Measurements from ENCODE around the gene SURF6.
"Not testable (repeated sequence)": the region's sequence is repeated elsewhere in the genome, so short reads cannot be mapped to it uniquely, and the experiment has no call there.

SURF6 gene

GRCh38 chr9:133347985-133348717, 12.2 kb upstream of the SURF6 start, which contains the start of the genes MED22 and RPL7A:
MED22 (minus strand) TSS chr9:133348131; CDS start chr9:133346662, 1,469 bp downstream.
RPL7A (plus strand) TSS chr9:133348218; CDS start chr9:133348244, 26 bp downstream.
- DNase-seq (ENCODE audit: low read depth in 2 of 2), result peak; percentile 74 to 87

DNA sequence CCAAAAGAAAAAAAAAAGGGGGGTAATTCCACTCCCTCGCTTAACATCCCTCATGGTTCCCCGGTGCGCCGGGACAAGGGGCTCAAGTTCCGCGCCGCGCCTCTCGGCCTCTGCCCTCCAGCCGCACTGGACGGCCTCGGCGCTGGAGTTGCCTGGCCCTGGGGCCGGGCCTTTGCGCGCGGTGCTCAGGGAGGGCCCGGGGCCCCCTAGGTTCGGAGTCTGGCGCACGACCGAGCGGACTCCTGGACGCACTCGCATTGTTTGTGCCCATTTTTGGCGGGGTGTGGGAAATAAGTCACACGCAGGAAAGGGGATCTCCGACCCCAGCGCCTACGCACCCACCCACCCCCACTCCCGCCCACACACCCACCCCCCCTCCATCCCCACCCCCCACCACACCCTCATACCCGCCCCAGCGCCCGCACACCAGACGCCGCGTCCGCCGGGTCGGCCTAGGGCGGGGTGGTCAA, 11.6 kb upstream of the SURF6 start:
- DNase-seq (ENCODE audit: low read depth in 2 of 2), result no peak

DNA sequence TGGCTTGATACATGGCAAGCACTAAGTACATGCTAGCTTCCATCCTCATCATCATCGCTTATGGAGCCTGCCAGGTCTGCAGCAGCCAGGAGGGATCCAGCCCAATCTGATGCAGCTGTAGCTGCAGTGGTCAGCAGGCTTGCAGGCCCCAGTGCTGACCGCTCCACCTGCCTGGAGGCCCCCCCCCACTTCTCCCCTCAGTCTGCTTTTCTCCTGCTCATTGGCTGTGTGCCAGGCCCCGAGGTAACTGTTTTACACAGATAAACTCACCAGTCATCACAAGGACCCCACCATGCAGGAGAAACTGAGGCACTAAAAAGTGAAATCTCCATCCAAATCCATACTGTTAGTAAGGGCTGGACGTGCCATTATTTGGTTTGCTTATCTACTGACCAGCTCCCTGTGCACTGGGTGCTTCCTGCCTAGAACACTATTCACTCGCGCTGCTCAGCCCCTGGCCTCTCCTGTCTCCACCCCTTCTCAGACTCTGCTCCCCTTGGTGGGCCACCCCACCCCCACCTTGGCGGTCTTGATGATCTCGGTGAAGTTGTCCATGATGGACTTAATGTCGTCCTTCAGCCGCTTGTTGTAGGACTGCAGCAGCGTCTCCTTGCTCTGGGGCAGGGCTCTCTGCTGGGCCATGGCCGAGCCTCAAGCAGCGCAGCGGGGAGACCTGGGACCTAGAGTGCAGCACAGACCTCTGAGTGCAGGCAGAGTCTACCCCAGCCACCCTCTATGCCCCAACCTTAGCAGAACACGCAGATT, 10.2 kb upstream of the SURF6 start:
- no peak for DNase-seq (ENCODE audit: low read depth in 2 of 2)

GRCh38 chr9:133345596-133345995, 9.6 kb upstream of the SURF6 start:
- no peak for DNase-seq (ENCODE audit: low read depth in 2 of 2)

GRCh38 chr9:133344979-133345378, 9.0 kb upstream of the SURF6 start:
- no peak for DNase-seq (ENCODE audit: low read depth in 2 of 2)

DNA sequence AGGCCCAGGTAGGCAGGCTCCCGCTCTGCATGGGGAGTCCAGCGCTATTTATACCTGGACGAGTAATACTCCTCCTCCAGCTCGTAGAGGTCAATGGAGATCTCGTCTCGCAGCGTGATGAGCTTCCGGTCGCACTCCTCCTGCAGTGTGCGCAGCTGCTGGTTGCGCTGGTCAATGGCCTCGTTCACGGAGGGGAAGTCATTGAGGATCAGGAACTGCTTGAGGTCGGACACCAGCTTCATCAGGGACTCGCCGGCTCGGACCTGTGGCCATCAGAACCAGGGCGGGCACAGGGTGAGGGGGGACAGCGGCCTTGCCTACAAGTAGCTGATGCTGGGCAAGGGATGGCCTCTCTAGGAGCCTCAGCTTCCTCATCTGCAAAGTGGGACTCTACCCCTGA, 8.1 kb upstream of the SURF6 start:
- DNase-seq (ENCODE audit: low read depth in 2 of 2), result no peak

- DNase-seq (ENCODE audit: low read depth in 2 of 2), result no peak
Measured at GRCh38 chr9:133342570-133342969, 6.6 kb upstream of the SURF6 start.

- no peak for DNase-seq (ENCODE audit: low read depth in 2 of 2)
Measured at GRCh38 chr9:133342069-133342406, 6.0 kb upstream of the SURF6 start.

DNA sequence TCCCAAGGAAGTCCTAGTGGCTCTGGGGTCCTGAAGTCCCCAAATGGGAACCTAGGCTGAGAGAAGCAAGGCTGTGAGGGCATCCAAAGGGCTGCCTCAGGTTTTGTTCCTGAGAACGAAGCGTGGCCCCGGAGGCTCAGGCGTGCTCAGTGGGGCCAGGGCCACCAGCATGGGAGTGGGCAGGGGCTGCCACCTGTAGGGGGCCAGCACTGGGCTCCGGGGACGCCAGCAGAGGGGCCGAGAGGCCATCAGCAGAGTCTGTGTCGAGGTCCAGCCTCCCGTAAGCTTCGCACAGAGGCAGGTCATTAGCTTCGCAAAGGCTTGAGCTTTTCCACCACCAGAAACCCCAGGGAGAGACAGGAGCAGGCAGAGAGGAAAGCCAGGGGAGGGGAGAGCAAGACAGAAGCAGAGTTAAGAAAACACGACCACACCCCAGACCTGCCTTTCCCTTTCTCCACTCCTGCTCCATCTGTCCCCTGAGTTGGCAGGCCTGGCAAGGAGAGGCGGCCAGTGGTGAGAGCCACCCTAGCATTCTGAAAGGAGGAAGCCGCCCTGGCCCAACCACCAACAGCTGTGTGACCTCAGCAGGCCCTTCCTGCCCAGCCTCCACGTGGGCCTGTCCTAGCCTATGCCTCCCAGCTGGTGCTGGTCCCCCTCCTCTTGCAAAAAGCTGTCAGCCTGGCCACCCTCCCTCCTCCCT, 5.5 kb upstream of the SURF6 start:
- no peak for DNase-seq (ENCODE audit: low read depth in 2 of 2)

GRCh38 chr9:133340916-133341315, 4.9 kb upstream of the SURF6 start:
- no peak for DNase-seq (ENCODE audit: low read depth in 2 of 2)

- DNase-seq (ENCODE audit: low read depth in 2 of 2), result no peak
Measured at GRCh38 chr9:133340256-133340655, 4.3 kb upstream of the SURF6 start.

DNA sequence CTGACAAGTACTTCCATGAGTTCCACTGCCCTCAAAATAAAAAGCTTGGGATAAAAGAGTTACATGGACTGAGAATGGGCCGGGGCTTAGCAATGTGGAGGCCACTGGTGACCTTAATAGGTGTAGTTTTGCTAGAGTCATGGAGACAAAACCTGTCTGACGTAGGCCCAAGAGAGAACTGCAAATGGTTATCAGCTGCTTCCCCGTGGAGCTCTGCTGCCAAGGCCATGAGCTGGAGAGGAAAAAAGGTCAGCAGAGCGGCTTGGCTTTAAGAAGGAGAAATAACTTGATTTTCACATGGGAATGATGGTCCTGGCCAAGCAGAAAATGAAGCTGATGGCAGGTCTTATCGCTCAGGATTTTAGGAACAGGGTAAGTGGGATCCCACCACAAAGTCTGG, 3.7 kb upstream of the SURF6 start:
- no peak for DNase-seq (ENCODE audit: low read depth in 2 of 2)

- DNase-seq (ENCODE audit: low read depth in 2 of 2), result not testable (repeated sequence)
Measured at GRCh38 chr9:133334888-133335287, 1.1 kb downstream of the SURF6 start.

DNA sequence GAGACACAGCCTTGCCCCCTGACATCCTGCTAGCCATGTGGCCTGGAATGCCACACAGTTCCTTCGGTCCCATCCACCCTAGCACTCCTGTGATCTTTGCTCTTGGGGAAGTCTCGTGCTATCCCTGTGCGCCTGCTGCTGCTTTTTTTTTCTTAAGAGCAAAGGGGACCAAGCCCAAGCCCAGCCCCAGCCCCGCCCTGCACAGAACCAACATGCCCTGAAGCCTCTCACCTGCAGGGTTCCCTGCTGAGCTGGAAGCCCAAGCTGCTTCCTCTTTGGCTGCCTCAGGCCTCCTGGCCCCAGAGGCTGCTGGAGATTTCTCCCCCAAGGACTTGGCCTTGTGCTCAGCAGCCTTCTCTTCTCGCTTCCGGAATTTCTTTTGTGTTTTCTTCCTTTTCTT, 1.8 kb downstream of the SURF6 start:
- DNase-seq (ENCODE audit: low read depth in 2 of 2), result no peak

DNA sequence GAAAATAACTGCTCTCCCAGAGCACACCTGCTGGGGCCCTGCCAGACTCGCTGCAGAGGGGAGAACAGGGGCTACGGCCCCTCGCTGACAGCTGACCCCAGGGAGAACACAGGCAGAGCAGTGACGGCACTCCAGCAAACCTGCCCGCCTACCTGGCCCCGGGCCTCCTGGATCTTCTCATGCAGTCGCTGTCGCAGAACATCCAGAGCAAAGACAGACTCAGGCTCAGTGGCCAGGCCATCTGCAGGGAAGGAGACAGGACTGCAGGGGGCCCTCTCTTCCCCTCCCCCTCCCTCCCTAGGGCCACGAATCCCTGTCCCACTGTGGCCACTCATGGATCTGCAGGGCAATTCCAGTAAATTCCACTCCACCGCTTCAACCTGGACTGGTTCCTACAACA, 2.4 kb downstream of the SURF6 start:
- DNase-seq (ENCODE audit: low read depth in 2 of 2), result no peak

- DNase-seq (ENCODE audit: low read depth in 2 of 2), result no peak
Measured at GRCh38 chr9:133333011-133333410, 3.0 kb downstream of the SURF6 start.

DNA sequence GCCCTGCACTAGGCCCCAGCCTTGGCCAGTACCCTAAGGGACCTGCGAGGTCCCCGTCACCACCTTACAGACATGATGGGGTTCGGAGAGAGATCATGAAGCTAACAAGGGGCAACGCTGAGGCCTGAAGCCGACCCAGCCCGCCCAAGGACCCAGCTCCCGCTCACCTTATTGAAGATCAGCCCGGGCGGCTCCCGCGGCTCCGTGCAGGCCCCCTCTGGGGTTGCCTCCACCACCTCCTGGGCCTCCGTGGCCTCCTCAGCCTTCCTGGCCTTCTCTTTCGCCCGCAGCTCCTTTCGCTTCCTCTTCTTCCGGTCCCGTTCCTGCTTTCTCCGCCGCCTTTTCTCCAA, 3.6 kb downstream of the SURF6 start:
- no peak for DNase-seq (ENCODE audit: low read depth in 2 of 2)

GRCh38 chr9:133331641-133332380, 4.2 kb downstream of the SURF6 start:
- no peak for DNase-seq (ENCODE audit: low read depth in 2 of 2)

- no peak for DNase-seq (ENCODE audit: low read depth in 2 of 2)
Measured at GRCh38 chr9:133331221-133331620, 4.8 kb downstream of the SURF6 start.

DNA sequence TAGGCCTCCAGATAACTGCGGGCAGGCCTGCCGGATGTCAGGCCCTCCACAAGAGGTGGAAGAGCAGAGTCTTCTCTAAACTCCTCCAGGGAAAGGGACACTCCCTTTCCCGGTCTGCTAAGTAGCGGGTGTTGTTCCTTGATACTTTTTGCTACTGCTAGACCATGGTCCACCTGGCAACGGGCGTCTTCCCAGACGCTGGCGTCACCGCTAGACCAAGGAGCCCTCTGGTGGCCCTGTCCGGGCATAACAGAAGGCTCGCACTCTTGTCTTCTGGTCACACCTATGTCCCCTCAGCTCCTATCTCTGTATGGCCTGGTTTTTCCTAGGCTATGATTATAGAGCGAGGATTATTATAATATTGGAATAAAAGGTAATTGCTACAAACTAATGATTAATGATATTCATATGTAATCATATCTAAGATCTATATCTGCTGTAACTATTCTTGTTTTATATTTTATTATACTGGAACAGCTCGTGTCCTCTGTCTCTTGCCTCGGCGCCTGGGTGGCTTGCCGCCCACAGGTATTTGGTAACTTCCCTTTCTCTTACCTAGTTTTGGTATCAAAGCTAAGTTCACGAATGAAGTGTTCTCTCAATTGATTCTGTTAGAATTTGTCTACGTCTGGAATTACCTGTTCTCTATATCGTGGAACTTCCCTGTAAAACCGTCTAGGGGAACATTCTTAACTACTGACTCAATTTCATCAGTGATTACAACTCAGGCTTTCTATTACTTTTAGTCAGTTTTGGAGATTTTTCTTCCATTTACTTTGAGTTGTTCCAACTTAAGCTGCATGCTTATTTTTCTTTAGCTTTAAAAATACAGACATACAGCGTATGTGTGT, 6.5 kb downstream of the SURF6 start:
- not testable (repeated sequence) for DNase-seq (ENCODE audit: low read depth in 2 of 2)
